Measurements from ENCODE around the gene SMYD3. TPM values are rescaled to one million over a fixed set of nuclear protein-coding genes. Genes with fewer than 3 reads are reported as not detected.

The SMYD3 gene
- total and polyA plus RNA-seq, 9 of the 15 experiments (the other 6 are each of a cell fraction or from before 2014, with no cell fraction given) = 128 to 440 (median 197) TPM

GRCh38 chr1:246332078-246332477 lies 175.0 kb downstream of the SMYD3 start (continued):
- TF ChIP-seq U2AF1 (optimal IDR thresholded peaks at IDR 0.05; ENCODE audit: low read depth, low read length) (no peak), DNMT1 (IDR thresholded peaks at IDR 0.05) (no peak), RFX1 (IDR thresholded peaks at IDR 0.05) (no peak), L3MBTL2 (IDR thresholded peaks at IDR 0.05) (peak; percentile 41; the same call in 1 of the 2 replicates), TAL1 (IDR thresholded peaks at IDR 0.05) (peak; percentile 73), KDM2B (CRISPR knock-in tag; IDR thresholded peaks at IDR 0.05) (no peak), TCFL5 (CRISPR knock-in tag; conservative IDR thresholded peaks at IDR 0.05) (no peak), SMARCA5 (IDR thresholded peaks at IDR 0.05) (no peak), IRF2 (CRISPR knock-in tag; IDR thresholded peaks at IDR 0.05) (no peak), THAP12 (CRISPR knock-in tag; IDR thresholded peaks at IDR 0.05) (no peak), TCF7 (IDR thresholded peaks at IDR 0.05; ENCODE audit: borderline replicate concordance) (peak; percentile 96), ZNF764 (CRISPR knock-in tag; IDR thresholded peaks at IDR 0.05; ENCODE audit: low read depth) (no peak), ELK3 (CRISPR knock-in tag; IDR thresholded peaks at IDR 0.05) (no peak), HDAC3 (IDR thresholded peaks at IDR 0.05; ENCODE audit: borderline replicate concordance, partially characterized antibody) (no peak), CBFA2T3 (IDR thresholded peaks at IDR 0.05) (peak; percentile 81), ZNF592 (IDR thresholded peaks at IDR 0.05) (peak; percentile 53; the same call in 1 of the 2 replicates), PHF8 (IDR thresholded peaks at IDR 0.05; ENCODE audit: borderline replicate concordance, low read length) (no peak), KLF16 (IDR thresholded peaks at IDR 0.05) (no peak), CREB3L1 (IDR thresholded peaks at IDR 0.05; ENCODE audit: borderline replicate concordance, low read depth) (no peak)

Data from K562 (cell line).